NCI-H2196 treated with DMSO at 0.1 percent for 48 hours (cell line): ENCODE measurements around the gene MTR.
"Not testable (repeated sequence)": the region's sequence is repeated elsewhere in the genome, so short reads cannot be mapped to it uniquely, and the experiment has no call there.

ENCODE experiments used
- DNase-seq: peaks from one replicate; lab custom pipeline; 2025; ENCODE audit not compliant: unreplicated experiment; lab: John Stamatoyannopoulos, UW

The MTR gene

GRCh38 chr1:236895665-236896387 lies 100.7 kb downstream of the MTR start:
- no peak for DNase-seq

GRCh38 chr1:236896716-236897115 lies 101.6 kb downstream of the MTR start:
- DNase-seq: no peak

GRCh38 chr1:236904892-236905741 lies 110.0 kb downstream of the MTR start:
- no peak for DNase-seq

GRCh38 chr1:236907205-236907604 lies 112.1 kb downstream of the MTR start:
- no peak for DNase-seq

- DNase-seq: no peak
Measured at GRCh38 chr1:236908669-236909068, 113.6 kb downstream of the MTR start.

GRCh38 chr1:236911047-236911446 lies 116.0 kb downstream of the MTR start:
- DNase-seq: not testable (repeated sequence)

GRCh38 chr1:236913371-236914037 lies 118.4 kb downstream of the MTR start:
- DNase-seq: no peak

- DNase-seq: no peak
Measured at GRCh38 chr1:236914375-236914774, 119.3 kb downstream of the MTR start.

- no peak for DNase-seq
Measured at GRCh38 chr1:236916131-236916800, 121.2 kb downstream of the MTR start.

GRCh38 chr1:236917448-236917847 lies 122.4 kb downstream of the MTR start:
- no peak for DNase-seq

GRCh38 chr1:236920286-236920894 lies 125.3 kb downstream of the MTR start:
- no peak for DNase-seq

GRCh38 chr1:236921610-236922009 lies 126.5 kb downstream of the MTR start:
- no peak for DNase-seq

GRCh38 chr1:236922190-236922589 lies 127.1 kb downstream of the MTR start:
- no peak for DNase-seq

- no peak for DNase-seq
Measured at GRCh38 chr1:236925386-236925785, 130.3 kb downstream of the MTR start.

GRCh38 chr1:236930503-236930902 lies 135.4 kb downstream of the MTR start:
- no peak for DNase-seq

GRCh38 chr1:236938760-236939159 lies 143.7 kb downstream of the MTR start:
- DNase-seq: no peak

- no peak for DNase-seq
Measured at GRCh38 chr1:236942431-236942830, 147.3 kb downstream of the MTR start.

GRCh38 chr1:236944556-236944955 lies 149.5 kb downstream of the MTR start:
- no peak for DNase-seq

- no peak for DNase-seq
Measured at GRCh38 chr1:236945002-236945401, 149.9 kb downstream of the MTR start.

GRCh38 chr1:236947794-236948193 lies 152.7 kb downstream of the MTR start:
- no peak for DNase-seq

GRCh38 chr1:236948381-236948780 lies 153.3 kb downstream of the MTR start:
- DNase-seq: no peak
